DND-41 (cell line): ENCODE measurements around the gene ZMYND10.

ENCODE experiments used
- ATAC-seq: fragments of 200-7000 bp; cut with Tn5 transposase; 3 replicates; pipeline ENCODE4 v1.9.1; 2021; ENCODE audit warnings: low read depth; ENCODE audit not compliant: insufficient read depth
- DNase-seq: peaks from one replicate; pipeline ENCODE4 v3.0.0-alpha.2; 2020
- H2AFZ ChIP-seq: 2 replicates; pipeline ENCODE4 v1.6.0; 2012; ENCODE audit warnings: low read depth, low read length
- H3K27ac ChIP-seq: 2 replicates; pipeline ENCODE4 v1.5.1; 2012; ENCODE audit warnings: low read length, inconsistent platforms
- H3K27me3 ChIP-seq: fragments of 200-600 bp; sonication (generic); 2 replicates; pipeline ENCODE4 v1.6.0; 2012; ENCODE audit warnings: low read length, mild to moderate bottlenecking, inconsistent platforms; ENCODE audit not compliant: insufficient read depth, poor library complexity
- H3K36me3 ChIP-seq: 2 replicates; pipeline ENCODE4 v1.5.1; 2012; ENCODE audit warnings: low read length, inconsistent platforms; ENCODE audit not compliant: insufficient read depth
- H3K4me1 ChIP-seq: 2 replicates; pipeline ENCODE4 v1.5.1; 2012; ENCODE audit warnings: mild to moderate bottlenecking, low read length; ENCODE audit not compliant: insufficient read depth
- H3K4me2 ChIP-seq: 2 replicates; pipeline ENCODE4 v1.6.0; 2012; ENCODE audit warnings: mild to moderate bottlenecking, moderate library complexity, low read length, inconsistent platforms; ENCODE audit not compliant: insufficient read depth
- H3K4me3 ChIP-seq, 2 experiments: fragments of 200-600 bp in 1 of 2; shearing (Covaris generic) in 1 of 2; 2 replicates each; pipeline ENCODE4 v1.5.1; 2012 to 2016; ENCODE audit warnings: inconsistent platforms in 2 of 2, low read length in 2 of 2, mild to moderate bottlenecking in 2 of 2, low read depth in 1 of 2, moderate library complexity in 1 of 2
- H3K79me2 ChIP-seq: 2 replicates; pipeline ENCODE4 v1.6.0; 2012; ENCODE audit warnings: low read length, inconsistent platforms; ENCODE audit not compliant: insufficient read depth
- H3K9ac ChIP-seq: 2 replicates; pipeline ENCODE4 v1.6.0; 2012; ENCODE audit warnings: low read depth, mild to moderate bottlenecking, inconsistent platforms, low read length, moderate library complexity
- H3K9me3 ChIP-seq: 2 replicates; pipeline ENCODE4 v1.5.1; 2012; ENCODE audit warnings: low read length, moderate library complexity, mild to moderate bottlenecking, inconsistent platforms; ENCODE audit not compliant: insufficient read depth, severe bottlenecking
- H4K20me1 ChIP-seq: 2 replicates; pipeline ENCODE4 v1.6.0; 2012; ENCODE audit warnings: low read length; ENCODE audit not compliant: insufficient read depth
- EZH2 ChIP-seq: IDR thresholded peaks from 3 replicates; pipeline ENCODE4 v1.6.1; 2012; ENCODE audit warnings: borderline replicate concordance, low read depth, mild to moderate bottlenecking, moderate library complexity, low read length, inconsistent platforms; ENCODE audit not compliant: severe bottlenecking
- TF ChIP-seq, protein P1 (sequence below): IDR thresholded peaks from 2 replicates; pipeline ENCODE4 v1.5.1; 2012; ENCODE audit warnings: borderline replicate concordance, low read length, moderate library complexity, mild to moderate bottlenecking; ENCODE audit not compliant: poor library complexity, severe bottlenecking; ENCODE audit errors: extremely low read depth

ZMYND10 gene

DNA sequence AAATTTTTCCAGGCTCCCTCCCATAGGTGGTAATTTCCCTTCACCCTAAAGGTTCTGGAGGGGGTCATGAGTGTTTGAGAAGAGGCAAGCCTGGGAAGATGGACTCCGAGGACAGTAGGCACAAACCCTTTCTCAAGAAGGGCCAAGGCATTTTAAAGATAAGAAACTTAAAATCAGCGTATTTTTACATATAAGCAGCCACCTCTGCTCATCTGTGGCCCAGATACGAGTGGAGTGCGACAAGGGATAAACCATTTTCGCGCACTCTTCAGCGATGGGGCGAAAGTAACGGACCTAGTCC is 5.4 kb downstream of the ZMYND10 start:
- Histone ChIP-seq H3K27me3 (peaks cover 4% of the 10 kb centered on the region), H2AFZ (0 out of 2 replicates have a peak overlapping the region, but pooled peaks have one; percentile 36), H3K4me1 (peaks cover 42% of the 10 kb centered on the region), H3K4me3 (peak overlapping the region in 1 of 2 experiments; percentile 49; a peak in 2 of 4 replicates), H4K20me1 (peaks cover 16% of the 10 kb centered on the region), H3K9me3 (no peaks in the 10 kb centered on the region), H3K27ac (no peak overlapping the region), H3K9ac (peak overlapping the region; percentile 46), H3K79me2 (peaks cover 37% of the 10 kb centered on the region), H3K4me2 (peak overlapping the region; percentile 57), H3K36me3 (peaks cover 16% of the 10 kb centered on the region; the same call in 1 of the 2 replicates)
- no peak for ATAC-seq
- TF ChIP-seq, protein P1, sequence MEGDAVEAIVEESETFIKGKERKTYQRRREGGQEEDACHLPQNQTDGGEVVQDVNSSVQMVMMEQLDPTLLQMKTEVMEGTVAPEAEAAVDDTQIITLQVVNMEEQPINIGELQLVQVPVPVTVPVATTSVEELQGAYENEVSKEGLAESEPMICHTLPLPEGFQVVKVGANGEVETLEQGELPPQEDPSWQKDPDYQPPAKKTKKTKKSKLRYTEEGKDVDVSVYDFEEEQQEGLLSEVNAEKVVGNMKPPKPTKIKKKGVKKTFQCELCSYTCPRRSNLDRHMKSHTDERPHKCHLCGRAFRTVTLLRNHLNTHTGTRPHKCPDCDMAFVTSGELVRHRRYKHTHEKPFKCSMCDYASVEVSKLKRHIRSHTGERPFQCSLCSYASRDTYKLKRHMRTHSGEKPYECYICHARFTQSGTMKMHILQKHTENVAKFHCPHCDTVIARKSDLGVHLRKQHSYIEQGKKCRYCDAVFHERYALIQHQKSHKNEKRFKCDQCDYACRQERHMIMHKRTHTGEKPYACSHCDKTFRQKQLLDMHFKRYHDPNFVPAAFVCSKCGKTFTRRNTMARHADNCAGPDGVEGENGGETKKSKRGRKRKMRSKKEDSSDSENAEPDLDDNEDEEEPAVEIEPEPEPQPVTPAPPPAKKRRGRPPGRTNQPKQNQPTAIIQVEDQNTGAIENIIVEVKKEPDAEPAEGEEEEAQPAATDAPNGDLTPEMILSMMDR: no peak
- TF ChIP-seq EZH2: no peak
- no peak for DNase-seq

DNA sequence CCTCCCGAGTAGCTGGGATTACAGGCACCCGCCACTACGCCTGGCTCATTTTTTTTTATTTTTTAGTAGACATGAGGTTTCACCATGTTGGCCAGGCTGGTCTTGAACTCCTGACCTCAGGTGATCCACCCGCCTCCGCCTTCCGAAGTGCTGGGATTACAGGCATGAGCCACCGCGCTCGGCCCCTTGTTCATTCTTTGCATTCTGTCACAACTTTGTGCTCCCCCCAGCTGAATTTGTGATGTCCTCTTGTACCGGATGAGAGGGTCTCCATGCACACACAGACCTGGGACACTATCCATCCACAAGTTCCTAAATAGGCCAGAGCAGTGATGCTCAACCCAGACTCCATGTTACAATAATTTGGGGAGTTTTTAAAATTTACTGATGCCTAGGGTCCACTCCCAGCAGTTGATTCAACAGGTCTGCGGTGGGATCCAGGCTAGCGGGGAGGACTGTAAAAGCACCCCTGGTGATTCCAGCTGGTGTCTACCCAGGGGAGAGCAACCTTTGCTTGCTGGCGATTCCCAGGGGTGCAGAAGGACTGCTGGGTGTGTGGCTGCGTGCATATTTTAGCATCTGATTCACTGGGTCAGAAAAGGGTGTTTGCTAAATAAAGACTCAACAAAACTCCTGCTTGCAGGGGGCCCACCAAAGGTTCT is 5.9 kb downstream of the ZMYND10 start:
- H3K4me1 ChIP-seq: peaks cover 47% of the 10 kb centered on the region
- TF ChIP-seq, protein P1: no peak
- no peak for TF ChIP-seq EZH2
- no peak overlapping the region for H3K27ac ChIP-seq
- H3K79me2 ChIP-seq: peaks cover 42% of the 10 kb centered on the region
- ATAC-seq: no peak
- H2AFZ ChIP-seq: no peak overlapping the region
- H3K4me2 ChIP-seq: peak overlapping the region; percentile 57
- peak overlapping the region; percentile 93; the same call in 1 of the 2 replicates for H3K9ac ChIP-seq
- DNase-seq: no peak
- H3K4me3 ChIP-seq: 0 out of 4 replicates have a peak overlapping the region, but pooled peaks of 1 of the 2 experiments have one; percentile 49
- H3K36me3 ChIP-seq: peaks cover 20% of the 10 kb centered on the region
- peaks cover 20% of the 10 kb centered on the region for H4K20me1 ChIP-seq
- peaks cover 4% of the 10 kb centered on the region for H3K27me3 ChIP-seq
- H3K9me3 ChIP-seq: no peaks in the 10 kb centered on the region

DNA sequence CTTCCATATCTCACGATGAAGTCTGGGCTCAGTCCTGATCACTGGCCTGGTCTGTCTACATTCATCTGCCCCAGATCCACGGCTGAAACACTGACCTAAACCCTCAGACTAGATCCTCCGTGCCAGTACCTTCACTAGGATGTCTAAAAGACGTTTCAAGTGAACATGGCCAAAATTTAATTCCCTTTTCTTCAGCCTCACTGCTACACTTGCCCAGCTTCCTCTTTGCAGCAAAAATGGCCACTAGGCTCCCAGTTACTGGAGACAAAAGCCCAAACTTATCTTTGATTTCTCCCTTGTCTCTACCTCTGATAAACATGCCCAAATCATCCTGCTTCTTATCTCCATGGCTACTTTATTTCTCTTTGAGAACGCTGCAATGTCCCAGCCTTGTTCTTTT is 6.6 kb downstream of the ZMYND10 start:
- Histone ChIP-seq H3K4me2 (peak overlapping the region; percentile 81), H3K79me2 (peaks cover 49% of the 10 kb centered on the region), H3K9ac (peak overlapping the region; percentile 93), H3K4me1 (peaks cover 53% of the 10 kb centered on the region), H3K36me3 (peaks cover 26% of the 10 kb centered on the region), H3K27me3 (peaks cover 4% of the 10 kb centered on the region), H3K4me3 (peak overlapping the region in 1 of 2 experiments; percentile 90; a peak in 2 of 4 replicates), H3K9me3 (no peaks in the 10 kb centered on the region), H3K27ac (0 out of 2 replicates have a peak overlapping the region, but pooled peaks have one; percentile 49), H4K20me1 (peaks cover 26% of the 10 kb centered on the region), H2AFZ (no peak overlapping the region)
- ATAC-seq: no peak
- no peak for TF ChIP-seq EZH2
- TF ChIP-seq, protein P1: no peak
- DNase-seq: no peak
